ENCODE data around the gene PTPRN2.
"Not testable (repeated sequence)": the region's sequence is repeated elsewhere in the genome, so short reads cannot be mapped to it uniquely, and the experiment has no call there.

PTPRN2 gene

GRCh38 chr7:157596471-157596870 is 991.2 kb downstream of the PTPRN2 start:
- no peak for DNase-seq (ENCODE audit: low read depth)

GRCh38 chr7:157596026-157596425 is 991.6 kb downstream of the PTPRN2 start:
- DNase-seq (ENCODE audit: low read depth): no peak
- no peak overlapping the region for H3K4me3 ChIP-seq (ENCODE audit: low read depth, low read length)
- TF ChIP-seq, protein P1, sequence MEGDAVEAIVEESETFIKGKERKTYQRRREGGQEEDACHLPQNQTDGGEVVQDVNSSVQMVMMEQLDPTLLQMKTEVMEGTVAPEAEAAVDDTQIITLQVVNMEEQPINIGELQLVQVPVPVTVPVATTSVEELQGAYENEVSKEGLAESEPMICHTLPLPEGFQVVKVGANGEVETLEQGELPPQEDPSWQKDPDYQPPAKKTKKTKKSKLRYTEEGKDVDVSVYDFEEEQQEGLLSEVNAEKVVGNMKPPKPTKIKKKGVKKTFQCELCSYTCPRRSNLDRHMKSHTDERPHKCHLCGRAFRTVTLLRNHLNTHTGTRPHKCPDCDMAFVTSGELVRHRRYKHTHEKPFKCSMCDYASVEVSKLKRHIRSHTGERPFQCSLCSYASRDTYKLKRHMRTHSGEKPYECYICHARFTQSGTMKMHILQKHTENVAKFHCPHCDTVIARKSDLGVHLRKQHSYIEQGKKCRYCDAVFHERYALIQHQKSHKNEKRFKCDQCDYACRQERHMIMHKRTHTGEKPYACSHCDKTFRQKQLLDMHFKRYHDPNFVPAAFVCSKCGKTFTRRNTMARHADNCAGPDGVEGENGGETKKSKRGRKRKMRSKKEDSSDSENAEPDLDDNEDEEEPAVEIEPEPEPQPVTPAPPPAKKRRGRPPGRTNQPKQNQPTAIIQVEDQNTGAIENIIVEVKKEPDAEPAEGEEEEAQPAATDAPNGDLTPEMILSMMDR (conservative IDR thresholded peaks at IDR 0.05; ENCODE audit: low read depth, low read length): no peak

More at GRCh38 chr7:157596471-157596870, 991.2 kb downstream of the PTPRN2 start:
- no peak overlapping the region for H3K4me3 ChIP-seq (ENCODE audit: low read depth, low read length)
- TF ChIP-seq, protein P1 (conservative IDR thresholded peaks at IDR 0.05; ENCODE audit: low read depth, low read length): no peak

DNA sequence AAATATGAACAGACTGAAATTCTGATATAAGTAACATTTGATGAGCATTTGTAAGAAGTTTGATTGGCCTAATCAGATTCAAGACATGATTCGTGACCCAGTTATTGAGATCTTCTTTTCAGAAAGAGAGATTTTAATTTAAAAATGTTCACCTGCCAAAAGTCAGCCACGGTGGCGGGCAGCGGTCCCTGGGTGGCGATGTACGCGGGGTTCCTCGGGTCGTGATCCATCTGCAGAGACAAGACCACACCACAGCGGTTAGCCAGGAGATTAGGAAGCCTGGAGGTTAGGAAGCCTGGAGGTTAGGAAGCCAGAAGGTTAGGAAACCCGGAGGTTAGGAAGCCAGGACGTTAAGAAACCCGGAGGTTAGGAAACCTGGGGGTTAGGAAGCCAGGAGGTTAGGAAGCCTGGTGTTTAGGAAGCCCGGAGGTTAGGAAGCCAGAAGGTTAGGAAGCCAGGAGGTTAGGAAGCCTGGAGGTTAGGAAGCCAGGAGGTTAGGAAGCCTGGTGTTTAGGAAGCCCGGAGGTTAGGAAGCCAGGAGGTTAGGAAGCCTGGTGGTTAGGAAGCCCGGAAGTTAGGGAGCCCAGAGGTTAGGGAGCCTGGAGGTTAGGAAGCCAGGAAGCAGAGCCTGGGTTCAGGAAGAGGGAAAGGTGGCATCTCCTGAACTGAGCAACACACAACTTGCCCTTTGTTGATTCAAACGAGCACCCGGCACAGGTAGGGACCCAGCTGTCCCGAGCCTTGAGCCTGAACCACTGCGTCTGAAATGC is 992.4 kb downstream of the PTPRN2 start:
- H3K4me3 ChIP-seq (ENCODE audit: low read depth, low read length): no peak overlapping the region
- no peak for DNase-seq (ENCODE audit: low read depth)
- TF ChIP-seq, protein P1 (conservative IDR thresholded peaks at IDR 0.05; ENCODE audit: low read depth, low read length): no peak

DNA sequence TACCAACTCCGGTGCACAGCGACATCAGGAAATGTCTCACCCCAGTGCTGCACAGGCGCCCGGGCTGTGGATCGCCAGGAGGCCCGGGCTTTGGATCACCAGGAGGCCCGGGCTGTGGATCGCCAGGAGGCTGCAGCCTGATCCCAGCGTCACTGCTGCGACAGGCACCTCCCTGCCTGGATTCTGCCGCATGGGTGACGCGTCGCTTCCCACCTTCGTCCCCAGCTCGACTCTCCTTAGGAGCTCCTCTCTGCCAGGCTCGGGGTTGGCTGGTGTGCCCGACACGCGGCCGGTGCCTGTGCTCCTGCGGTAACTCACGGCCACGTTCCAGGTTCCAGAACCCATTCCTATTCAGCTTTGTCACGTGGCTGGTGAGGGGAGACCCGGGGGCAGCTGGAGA is 993.3 kb downstream of the PTPRN2 start:
- no peak overlapping the region for H3K4me3 ChIP-seq (ENCODE audit: low read depth, low read length)
- TF ChIP-seq, protein P1 (conservative IDR thresholded peaks at IDR 0.05; ENCODE audit: low read depth, low read length): no peak
- DNase-seq (ENCODE audit: low read depth): no peak

DNA sequence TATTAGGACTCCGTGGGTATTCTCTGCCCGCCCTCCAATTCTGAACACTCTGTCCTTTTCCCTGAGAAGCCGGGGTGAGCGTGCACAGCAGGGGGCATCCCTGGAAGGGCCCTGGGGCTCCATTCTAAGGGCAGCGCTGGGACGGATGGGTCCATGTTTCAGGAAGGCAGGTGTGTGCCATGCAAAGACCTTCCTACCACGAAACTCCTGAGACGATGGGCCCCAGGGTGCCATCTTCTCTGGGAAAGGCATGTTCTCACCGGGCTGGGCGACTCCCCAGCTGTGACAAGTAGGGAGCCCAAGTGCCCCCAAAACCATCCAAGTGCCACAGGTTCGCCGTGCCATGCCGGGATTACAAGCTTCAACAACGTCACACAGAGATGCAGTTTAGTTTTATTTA is 994.1 kb downstream of the PTPRN2 start:
- TF ChIP-seq, protein P1 (conservative IDR thresholded peaks at IDR 0.05; ENCODE audit: low read depth, low read length): no peak
- H3K4me3 ChIP-seq (ENCODE audit: low read depth, low read length): no peak overlapping the region
- DNase-seq (ENCODE audit: low read depth): no peak

- H3K4me3 ChIP-seq (ENCODE audit: low read depth, low read length); DNase-seq (ENCODE audit: low read depth): not testable (repeated sequence)
These were observed 994.8 kb downstream of the PTPRN2 start for GRCh38 chr7:157592636-157593320.

- DNase-seq (ENCODE audit: low read depth): no peak
- TF ChIP-seq, protein P1 (conservative IDR thresholded peaks at IDR 0.05; ENCODE audit: low read depth, low read length): no peak
- no peak overlapping the region for H3K4me3 ChIP-seq (ENCODE audit: low read depth, low read length)
These were observed 997.1 kb downstream of the PTPRN2 start for GRCh38 chr7:157590526-157590925.

All from choroid plexus epithelial cell (primary cell).